ES-I3 (cell line): ENCODE data around the gene FRAT1.

ENCODE experiments used
- H3K36me3 ChIP-seq: 2 replicates; pipeline ENCODE4 v1.6.1; 2013; ENCODE audit warnings: mild to moderate bottlenecking, low read length, control low read depth, moderate library complexity; ENCODE audit not compliant: insufficient read depth
- H3K4me1 ChIP-seq: 2 replicates; pipeline ENCODE4 v1.6.1; 2013; ENCODE audit warnings: mild to moderate bottlenecking, control low read depth, low read length; ENCODE audit not compliant: insufficient read depth
- H3K9ac ChIP-seq: 2 replicates; pipeline ENCODE4 v1.6.1; 2013; ENCODE audit warnings: low read depth, mild to moderate bottlenecking, low read length, moderate library complexity
- H3K9me3 ChIP-seq: 2 replicates; pipeline ENCODE4 v1.6.1; 2013; ENCODE audit warnings: mild to moderate bottlenecking, low read length, moderate library complexity; ENCODE audit not compliant: control insufficient read depth, insufficient read depth

Gene FRAT1

GRCh38 chr10:97321804-97322190 is 2.7 kb downstream of the FRAT1 start:
- H3K9ac ChIP-seq, result peak overlapping the region; percentile 75; the same call in 1 of the 2 replicates
- peaks cover 10% of the 10 kb centered on the region; the same call in 1 of the 2 replicates for H3K4me1 ChIP-seq
- H3K9me3 ChIP-seq, result no peaks in the 10 kb centered on the region

GRCh38 chr10:97323501-97323900 is 4.4 kb downstream of the FRAT1 start:
- Histone ChIP-seq H3K4me1 (peaks cover 10% of the 10 kb centered on the region; the same call in 1 of the 2 replicates), H3K36me3 (no peaks in the 10 kb centered on the region), H3K9me3 (no peaks in the 10 kb centered on the region), H3K9ac (no peak overlapping the region)

More at GRCh38 chr10:97321804-97322190, 2.7 kb downstream of the FRAT1 start:
- H3K36me3 ChIP-seq, result no peaks in the 10 kb centered on the region

- no peaks in the 10 kb centered on the region for H3K9me3 ChIP-seq
- H3K36me3 ChIP-seq, result 0 out of 2 replicates have a peak, but pooled peaks cover 2% of the 10 kb centered on the region
- no peak overlapping the region for H3K9ac ChIP-seq
- peaks cover 10% of the 10 kb centered on the region; the same call in 1 of the 2 replicates for H3K4me1 ChIP-seq
Observed at GRCh38 chr10:97325754-97326153, 6.7 kb downstream of the FRAT1 start.

GRCh38 chr10:97327348-97328294 is 8.6 kb downstream of the FRAT1 start:
- H3K36me3 ChIP-seq, result 0 out of 2 replicates have a peak, but pooled peaks cover 2% of the 10 kb centered on the region
- no peaks in the 10 kb centered on the region for H3K9me3 ChIP-seq
- H3K4me1 ChIP-seq, result no peaks in the 10 kb centered on the region
- no peak overlapping the region for H3K9ac ChIP-seq

GRCh38 chr10:97328646-97329453 is 9.8 kb downstream of the FRAT1 start:
- H3K9ac ChIP-seq, result no peak overlapping the region
- 0 out of 2 replicates have a peak, but pooled peaks cover 2% of the 10 kb centered on the region for H3K36me3 ChIP-seq
- H3K4me1 ChIP-seq, result no peaks in the 10 kb centered on the region
- no peaks in the 10 kb centered on the region for H3K9me3 ChIP-seq

- Histone ChIP-seq H3K9me3 (no peaks in the 10 kb centered on the region), H3K4me1 (no peaks in the 10 kb centered on the region), H3K36me3 (0 out of 2 replicates have a peak, but pooled peaks cover 2% of the 10 kb centered on the region), H3K9ac (no peak overlapping the region)
Observed at GRCh38 chr10:97329766-97330165, 10.7 kb downstream of the FRAT1 start.

GRCh38 chr10:97331153-97331703 is 12.2 kb downstream of the FRAT1 start:
- Histone ChIP-seq H3K9me3 (no peaks in the 10 kb centered on the region), H3K9ac (no peak overlapping the region), H3K36me3 (0 out of 2 replicates have a peak, but pooled peaks cover 2% of the 10 kb centered on the region), H3K4me1 (0 out of 2 replicates have a peak, but pooled peaks cover 2% of the 10 kb centered on the region)

GRCh38 chr10:97332591-97333350 is 13.7 kb downstream of the FRAT1 start:
- Histone ChIP-seq H3K4me1 (peaks cover 9% of the 10 kb centered on the region), H3K9ac (peak overlapping the region; percentile 96), H3K9me3 (no peaks in the 10 kb centered on the region), H3K36me3 (0 out of 2 replicates have a peak, but pooled peaks cover 2% of the 10 kb centered on the region)

- Histone ChIP-seq H3K9ac (peak overlapping the region; percentile 96), H3K36me3 (0 out of 2 replicates have a peak, but pooled peaks cover 2% of the 10 kb centered on the region), H3K9me3 (no peaks in the 10 kb centered on the region), H3K4me1 (peaks cover 12% of the 10 kb centered on the region)
Observed at GRCh38 chr10:97333351-97333600, 14.2 kb downstream of the FRAT1 start.

GRCh38 chr10:97333601-97334369 is 14.7 kb downstream of the FRAT1 start:
- no peaks in the 10 kb centered on the region for H3K9me3 ChIP-seq
- 0 out of 2 replicates have a peak, but pooled peaks cover 2% of the 10 kb centered on the region for H3K36me3 ChIP-seq
- peaks cover 15% of the 10 kb centered on the region for H3K4me1 ChIP-seq
- peak overlapping the region; percentile 96 for H3K9ac ChIP-seq

GRCh38 chr10:97334370-97335175 is 15.5 kb downstream of the FRAT1 start, which contains the start of gene FRAT2:
FRAT2 (minus strand) TSS chr10:97334729; CDS start chr10:97334572, 157 bp downstream.
- H3K9me3 ChIP-seq, result no peaks in the 10 kb centered on the region
- H3K9ac ChIP-seq, result peak within 1 kb of the TSS; percentile 96
- H3K36me3 ChIP-seq, result 0 out of 2 replicates have a peak, but pooled peaks cover 2% of the 10 kb centered on the region
- peaks cover 15% of the 10 kb centered on the region for H3K4me1 ChIP-seq

- Histone ChIP-seq H3K4me1 (peaks cover 15% of the 10 kb centered on the region), H3K9me3 (no peaks in the 10 kb centered on the region), H3K9ac (peak overlapping the region; percentile 96; the same call in 1 of the 2 replicates), H3K36me3 (0 out of 2 replicates have a peak, but pooled peaks cover under 1% of the 10 kb centered on the region)
Observed at GRCh38 chr10:97335188-97335619, 16.1 kb downstream of the FRAT1 start.
